Sigmoid colon (tissue), 4 donors: Measurements from ENCODE around the gene FOLR1.

Source experiments
- EP300 ChIP-seq, 4 donors: sonication (generic); formaldehyde crosslinking; IDR thresholded peaks; one replicate each; pipeline ENCODE4 v1.6.1; 2017; ENCODE audit warnings: antibody characterized with exemption in 4 of 4
- POLR2A ChIP-seq, 2 donors: fragments of 450-650 bp; IDR thresholded peaks; one replicate each; pipeline ENCODE4 v1.6.1; 2016; ENCODE audit warnings: antibody characterized with exemption in 2 of 2, mild to moderate bottlenecking in 2 of 2, moderate library complexity in 2 of 2
- TF ChIP-seq, protein P1 (sequence below), 4 experiments: fragments of 450-650 bp in 3 of 4; fragments of 200-600 bp in 1 of 4; IDR thresholded peaks; one replicate each; pipeline ENCODE4 v1.5.1; 2016 to 2019; ENCODE audit warnings: antibody characterized with exemption in 4 of 4, mild to moderate bottlenecking in 3 of 4, moderate library complexity in 2 of 4

- TF ChIP-seq, protein P1, sequence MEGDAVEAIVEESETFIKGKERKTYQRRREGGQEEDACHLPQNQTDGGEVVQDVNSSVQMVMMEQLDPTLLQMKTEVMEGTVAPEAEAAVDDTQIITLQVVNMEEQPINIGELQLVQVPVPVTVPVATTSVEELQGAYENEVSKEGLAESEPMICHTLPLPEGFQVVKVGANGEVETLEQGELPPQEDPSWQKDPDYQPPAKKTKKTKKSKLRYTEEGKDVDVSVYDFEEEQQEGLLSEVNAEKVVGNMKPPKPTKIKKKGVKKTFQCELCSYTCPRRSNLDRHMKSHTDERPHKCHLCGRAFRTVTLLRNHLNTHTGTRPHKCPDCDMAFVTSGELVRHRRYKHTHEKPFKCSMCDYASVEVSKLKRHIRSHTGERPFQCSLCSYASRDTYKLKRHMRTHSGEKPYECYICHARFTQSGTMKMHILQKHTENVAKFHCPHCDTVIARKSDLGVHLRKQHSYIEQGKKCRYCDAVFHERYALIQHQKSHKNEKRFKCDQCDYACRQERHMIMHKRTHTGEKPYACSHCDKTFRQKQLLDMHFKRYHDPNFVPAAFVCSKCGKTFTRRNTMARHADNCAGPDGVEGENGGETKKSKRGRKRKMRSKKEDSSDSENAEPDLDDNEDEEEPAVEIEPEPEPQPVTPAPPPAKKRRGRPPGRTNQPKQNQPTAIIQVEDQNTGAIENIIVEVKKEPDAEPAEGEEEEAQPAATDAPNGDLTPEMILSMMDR (IDR thresholded peaks at IDR 0.05): no peak
- TF ChIP-seq EP300 (IDR thresholded peaks at IDR 0.05): no peak
- no peak for TF ChIP-seq POLR2A (IDR thresholded peaks at IDR 0.05)
Measured at GRCh38 chr11:72160319-72160718, 31.6 kb upstream of the FOLR1 start.
